Neural cell (in vitro differentiated cells): Measurements from ENCODE around the gene RARS1. TPM values are rescaled to one million over a fixed set of nuclear protein-coding genes. Genes with fewer than 3 reads are reported as not detected.

ENCODE experiments used
- H2AFZ ChIP-seq: fragments of 200-600, 300-800 bp; sonication (generic), shearing (Covaris generic); 2 replicates; pipeline ENCODE4 v1.6.0; 2014; ENCODE audit warnings: low read depth, mild to moderate bottlenecking, antibody characterized with exemption, low read length, moderate library complexity
- H3F3A ChIP-seq: fragments of 200-600 bp; shearing (Covaris generic); 2 replicates; pipeline ENCODE4 v1.6.1; 2016; ENCODE audit warnings: mild to moderate bottlenecking, moderate library complexity, mixed read lengths, antibody characterized with exemption, low read length; ENCODE audit not compliant: insufficient read depth, poor library complexity, severe bottlenecking
- H3K27ac ChIP-seq: fragments of 200-600, 300-800 bp; sonication (generic), shearing (Covaris generic); 2 replicates; pipeline ENCODE4 v1.5.1; 2014; ENCODE audit warnings: mild to moderate bottlenecking, low read length, moderate library complexity
- H3K27me3 ChIP-seq: fragments of 300-800, 200-600 bp; sonication (generic), shearing (Covaris generic); 2 replicates; pipeline ENCODE4 v1.6.0; 2014; ENCODE audit warnings: mild to moderate bottlenecking, low read depth, low read length, moderate library complexity; ENCODE audit not compliant: insufficient read depth
- H3K36me3 ChIP-seq: fragments of 300-800, 200-600 bp; sonication (generic), shearing (Covaris generic); 2 replicates; pipeline ENCODE4 v1.5.1; 2014; ENCODE audit warnings: mild to moderate bottlenecking, antibody characterized with exemption, low read length, moderate library complexity; ENCODE audit not compliant: insufficient read depth
- H3K4me2 ChIP-seq: fragments of 300-800, 200-600 bp; sonication (generic), shearing (Covaris generic); 2 replicates; pipeline ENCODE4 v1.6.0; 2014; ENCODE audit warnings: mild to moderate bottlenecking, low read length
- H3K4me3 ChIP-seq: fragments of 300-800, 200-600 bp; sonication (generic), shearing (Covaris generic); 2 replicates; pipeline ENCODE4 v1.5.1; 2014; ENCODE audit warnings: mild to moderate bottlenecking, low read length, moderate library complexity
- H3K79me2 ChIP-seq: fragments of 200-600 bp; shearing (Covaris generic); replicated peaks from 2 replicates; pipeline ENCODE4 v1.6.0; 2014; ENCODE audit warnings: mild to moderate bottlenecking, low read length, moderate library complexity; ENCODE audit not compliant: insufficient read depth
- H3K9ac ChIP-seq: fragments of 300-800, 200-600 bp; sonication (generic), shearing (Covaris generic); 2 replicates; pipeline ENCODE4 v1.6.1; 2016; ENCODE audit warnings: mild to moderate bottlenecking, low read length, mixed read lengths
- H3K9me2 ChIP-seq: fragments of 200-600 bp; shearing (Covaris generic); 2 replicates; pipeline ENCODE4 v1.6.1; 2016; ENCODE audit warnings: mild to moderate bottlenecking, low read length, mixed read lengths; ENCODE audit not compliant: insufficient read depth
- H3K9me3 ChIP-seq: fragments of 200-600, 300-800 bp; sonication (generic), shearing (Covaris generic); 2 replicates; pipeline ENCODE4 v1.6.1; 2016; ENCODE audit warnings: mild to moderate bottlenecking, mixed run types, low read length, moderate library complexity, mixed read lengths
- H4K20me1 ChIP-seq: fragments of 200-600 bp; shearing (Covaris generic); 2 replicates; pipeline ENCODE4 v1.6.1; 2016; ENCODE audit warnings: mild to moderate bottlenecking, mixed run types; ENCODE audit not compliant: insufficient read depth
- CTCF ChIP-seq: fragments of 450-650 bp; IDR thresholded peaks from 2 replicates; pipeline ENCODE4 v1.5.1; 2014; ENCODE audit warnings: antibody characterized with exemption, mild to moderate bottlenecking, moderate library complexity; ENCODE audit not compliant: poor library complexity, severe bottlenecking
- EP300 ChIP-seq: fragments of 450-650 bp; conservative IDR thresholded peaks from 2 replicates; pipeline ENCODE4 v1.6.1; 2014; ENCODE audit warnings: antibody characterized with exemption, mild to moderate bottlenecking, moderate library complexity; ENCODE audit not compliant: poor library complexity, severe bottlenecking
- EZH2 ChIP-seq: fragments of 200-600, 300-800 bp; shearing (Covaris generic), sonication (generic); IDR thresholded peaks from 2 replicates; pipeline ENCODE4 v1.6.1; 2014; ENCODE audit warnings: antibody characterized with exemption, low read length, borderline replicate concordance, mild to moderate bottlenecking; ENCODE audit not compliant: insufficient read depth, poor library complexity, severe bottlenecking
- MXI1 ChIP-seq: fragments of 450-650 bp; conservative IDR thresholded peaks from 2 replicates; pipeline ENCODE4 v1.6.1; 2014; ENCODE audit warnings: antibody characterized with exemption, mild to moderate bottlenecking; ENCODE audit not compliant: poor library complexity, severe bottlenecking
- POLR2AphosphoS5 ChIP-seq: IDR thresholded peaks from 2 replicates; pipeline ENCODE4 v1.6.1; 2012
- RAD21 ChIP-seq: fragments of 450-650 bp; conservative IDR thresholded peaks from 2 replicates; pipeline ENCODE4 v1.6.1; 2014; ENCODE audit warnings: antibody characterized with exemption, mild to moderate bottlenecking, moderate library complexity
- REST ChIP-seq: IDR thresholded peaks from 2 replicates; pipeline ENCODE4 v1.6.1; 2012; ENCODE audit warnings: borderline replicate concordance
- SMC3 ChIP-seq: fragments of 450-650 bp; conservative IDR thresholded peaks from 2 replicates; pipeline ENCODE4 v1.6.1; 2014; ENCODE audit warnings: antibody characterized with exemption, mild to moderate bottlenecking, moderate library complexity; ENCODE audit not compliant: poor library complexity
- TAF1 ChIP-seq: IDR thresholded peaks from 2 replicates; pipeline ENCODE4 v1.6.1; 2012; ENCODE audit warnings: low read depth
- polyA plus RNA-seq: library from polyadenylated mRNA; depleted of rRNA; stranded (reverse); fragments of >200 nt; gene quantifications from 2 replicates; pipeline ENCODE4 v1.2.3, GENCODE V29; 2014

RARS1 gene
- polyA plus RNA-seq, 1 donor from 2014 or later, result 140 TPM

- peaks cover 26% of the 10 kb centered on the region for H3K79me2 ChIP-seq
- no peaks in the 10 kb centered on the region for H3F3A ChIP-seq
- no peak overlapping the region for H3K4me3 ChIP-seq
- H3K4me2 ChIP-seq, result no peak overlapping the region
- H3K27me3 ChIP-seq, result no peaks in the 10 kb centered on the region
- no peaks in the 10 kb centered on the region for H3K9me2 ChIP-seq
- no peak overlapping the region for H3K9ac ChIP-seq
- peaks cover 5% of the 10 kb centered on the region for H4K20me1 ChIP-seq
- TF ChIP-seq POLR2AphosphoS5, result no peak
- no peaks in the 10 kb centered on the region for H3K9me3 ChIP-seq
- H2AFZ ChIP-seq, result no peak overlapping the region
- no peak overlapping the region for H3K27ac ChIP-seq
- H3K36me3 ChIP-seq, result peaks cover 14% of the 10 kb centered on the region
Observed at GRCh38 chr5:168557389-168557788, 71.1 kb downstream of the RARS1 start.

GRCh38 chr5:168562279-168562678 is 76.0 kb downstream of the RARS1 start:
- no peaks in the 10 kb centered on the region for H3K9me2 ChIP-seq
- H3K27ac ChIP-seq, result no peak overlapping the region
- no peaks in the 10 kb centered on the region for H3F3A ChIP-seq
- H3K79me2 ChIP-seq, result peaks cover 48% of the 10 kb centered on the region
- H3K9ac ChIP-seq, result no peak overlapping the region
- peaks cover 5% of the 10 kb centered on the region for H4K20me1 ChIP-seq
- H3K36me3 ChIP-seq, result no peaks in the 10 kb centered on the region
- no peaks in the 10 kb centered on the region for H3K27me3 ChIP-seq
- H2AFZ ChIP-seq, result no peak overlapping the region
- TF ChIP-seq POLR2AphosphoS5, result no peak
- TF ChIP-seq EP300, result no peak
- no peak for TF ChIP-seq CTCF
- no peak for TF ChIP-seq EZH2
- TF ChIP-seq SMC3, result no peak
- TF ChIP-seq REST, result no peak
- no peak for TF ChIP-seq MXI1
- no peak overlapping the region for H3K4me3 ChIP-seq
- no peaks in the 10 kb centered on the region for H3K9me3 ChIP-seq
- H3K4me2 ChIP-seq, result no peak overlapping the region

- peaks cover 5% of the 10 kb centered on the region for H4K20me1 ChIP-seq
- no peak overlapping the region for H3K4me3 ChIP-seq
- H3K79me2 ChIP-seq, result peaks cover 60% of the 10 kb centered on the region
Observed at GRCh38 chr5:168563959-168564358, 77.7 kb downstream of the RARS1 start.

More at GRCh38 chr5:168563959-168564358, 77.7 kb downstream of the RARS1 start:
- no peak overlapping the region for H2AFZ ChIP-seq
- H3K4me2 ChIP-seq, result no peak overlapping the region
- H3K36me3 ChIP-seq, result no peaks in the 10 kb centered on the region
- H3F3A ChIP-seq, result no peaks in the 10 kb centered on the region
- no peak for TF ChIP-seq EZH2
- TF ChIP-seq SMC3, result no peak
- no peak for TF ChIP-seq TAF1
- no peak for TF ChIP-seq RAD21
- TF ChIP-seq EP300, result no peak
- no peak for TF ChIP-seq POLR2AphosphoS5
- no peak for TF ChIP-seq MXI1
- no peak for TF ChIP-seq CTCF
- TF ChIP-seq REST, result no peak
- no peak overlapping the region for H3K9ac ChIP-seq
- no peaks in the 10 kb centered on the region for H3K9me3 ChIP-seq
- H3K27me3 ChIP-seq, result no peaks in the 10 kb centered on the region
- no peak overlapping the region for H3K27ac ChIP-seq
- no peaks in the 10 kb centered on the region for H3K9me2 ChIP-seq
